Measurements from ENCODE around the gene MTCH2. TPM values are rescaled to one million over a fixed set of nuclear protein-coding genes. Genes with fewer than 3 reads are reported as not detected.
A peak's percentile ranks its signal among the peaks of the same experiment; 100 is the strongest.

MTCH2 gene
- total RNA-seq, 4 donors from 2014 or later, result 24.8 to 65.6 (median 49.5) TPM

DNA sequence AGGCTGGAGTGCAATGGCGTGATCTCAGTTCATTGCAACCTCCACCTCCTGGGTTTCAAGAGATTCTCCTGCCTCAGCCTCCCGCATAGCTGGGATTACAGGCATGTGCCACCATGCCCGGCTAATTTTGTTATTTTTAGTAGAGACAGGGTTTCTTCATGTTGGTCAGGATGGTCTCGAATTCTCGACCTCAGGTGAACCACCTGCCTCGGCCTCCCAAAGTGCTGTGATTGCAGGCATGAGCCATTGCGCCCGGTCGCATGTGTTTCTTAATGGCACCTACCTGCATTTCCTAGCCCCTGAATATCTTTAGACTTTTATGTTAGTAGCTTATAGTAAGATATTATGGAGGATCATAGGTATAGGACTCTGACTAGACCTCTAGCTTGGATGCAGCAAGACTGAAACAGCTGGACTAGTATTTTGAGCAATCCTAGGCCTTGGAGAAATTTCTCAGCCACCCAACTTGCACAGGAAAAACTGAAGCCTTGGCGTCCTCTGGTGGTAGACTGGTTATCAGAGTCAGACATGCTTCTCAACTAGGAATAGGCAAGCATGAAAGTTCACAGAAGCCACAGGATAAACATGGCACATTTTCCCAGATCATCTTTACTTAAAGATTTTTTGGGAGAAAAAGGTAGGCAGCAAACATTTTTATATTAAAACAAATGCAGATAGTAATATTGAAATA lies 25.5 kb downstream of the MTCH2 start:
- no peak overlapping the region for H3K27ac ChIP-seq
- intact Hi-C loops (cut with DNase I; ENCODE audit: low total_unique reads), result no loop called here
- no peaks in the 10 kb centered on the region for H3K27me3 ChIP-seq
- no peak for TF ChIP-seq POLR2A (IDR thresholded peaks at IDR 0.05)
- TF ChIP-seq, protein P1, sequence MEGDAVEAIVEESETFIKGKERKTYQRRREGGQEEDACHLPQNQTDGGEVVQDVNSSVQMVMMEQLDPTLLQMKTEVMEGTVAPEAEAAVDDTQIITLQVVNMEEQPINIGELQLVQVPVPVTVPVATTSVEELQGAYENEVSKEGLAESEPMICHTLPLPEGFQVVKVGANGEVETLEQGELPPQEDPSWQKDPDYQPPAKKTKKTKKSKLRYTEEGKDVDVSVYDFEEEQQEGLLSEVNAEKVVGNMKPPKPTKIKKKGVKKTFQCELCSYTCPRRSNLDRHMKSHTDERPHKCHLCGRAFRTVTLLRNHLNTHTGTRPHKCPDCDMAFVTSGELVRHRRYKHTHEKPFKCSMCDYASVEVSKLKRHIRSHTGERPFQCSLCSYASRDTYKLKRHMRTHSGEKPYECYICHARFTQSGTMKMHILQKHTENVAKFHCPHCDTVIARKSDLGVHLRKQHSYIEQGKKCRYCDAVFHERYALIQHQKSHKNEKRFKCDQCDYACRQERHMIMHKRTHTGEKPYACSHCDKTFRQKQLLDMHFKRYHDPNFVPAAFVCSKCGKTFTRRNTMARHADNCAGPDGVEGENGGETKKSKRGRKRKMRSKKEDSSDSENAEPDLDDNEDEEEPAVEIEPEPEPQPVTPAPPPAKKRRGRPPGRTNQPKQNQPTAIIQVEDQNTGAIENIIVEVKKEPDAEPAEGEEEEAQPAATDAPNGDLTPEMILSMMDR (IDR thresholded peaks at IDR 0.05), result peak; percentile 46 to 82 (median 60)
- no peaks in the 10 kb centered on the region for H3K9me3 ChIP-seq
- no peaks in the 10 kb centered on the region for H3K4me1 ChIP-seq
- no peaks in the 10 kb centered on the region for H3K36me3 ChIP-seq
- no peak overlapping the region for H3K4me3 ChIP-seq
- peak; percentile 59 to 63 for DNase-seq

DNA sequence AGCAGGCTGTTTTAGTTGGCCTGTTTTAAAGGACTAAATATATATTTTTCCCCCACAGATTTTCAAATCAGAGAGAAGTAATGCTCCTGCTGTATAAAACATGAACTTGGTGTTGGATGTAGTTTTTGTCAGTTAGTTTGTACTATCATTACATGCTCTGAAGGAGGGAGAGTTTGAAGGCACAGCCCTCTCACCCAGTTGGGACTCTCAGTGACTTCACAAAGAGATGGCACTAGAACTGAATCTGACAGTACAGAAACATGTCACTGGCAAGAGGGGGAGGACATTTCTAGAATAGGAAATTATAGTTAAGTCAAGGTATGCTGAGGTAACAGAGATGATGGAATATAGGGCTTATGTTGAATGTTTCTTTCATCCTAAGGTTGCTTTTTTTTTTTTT lies 27.1 kb downstream of the MTCH2 start:
- intact Hi-C loops (cut with DNase I; ENCODE audit: low total_unique reads), result no loop called here
- Histone ChIP-seq H3K9me3 (no peaks in the 10 kb centered on the region), H3K27ac (no peak overlapping the region), H3K4me3 (no peak overlapping the region), H3K4me1 (no peaks in the 10 kb centered on the region), H3K36me3 (no peaks in the 10 kb centered on the region), H3K27me3 (no peaks in the 10 kb centered on the region)
- no peak for DNase-seq
- TF ChIP-seq POLR2A (IDR thresholded peaks at IDR 0.05), result no peak
- TF ChIP-seq, protein P1 (IDR thresholded peaks at IDR 0.05), result no peak

DNA sequence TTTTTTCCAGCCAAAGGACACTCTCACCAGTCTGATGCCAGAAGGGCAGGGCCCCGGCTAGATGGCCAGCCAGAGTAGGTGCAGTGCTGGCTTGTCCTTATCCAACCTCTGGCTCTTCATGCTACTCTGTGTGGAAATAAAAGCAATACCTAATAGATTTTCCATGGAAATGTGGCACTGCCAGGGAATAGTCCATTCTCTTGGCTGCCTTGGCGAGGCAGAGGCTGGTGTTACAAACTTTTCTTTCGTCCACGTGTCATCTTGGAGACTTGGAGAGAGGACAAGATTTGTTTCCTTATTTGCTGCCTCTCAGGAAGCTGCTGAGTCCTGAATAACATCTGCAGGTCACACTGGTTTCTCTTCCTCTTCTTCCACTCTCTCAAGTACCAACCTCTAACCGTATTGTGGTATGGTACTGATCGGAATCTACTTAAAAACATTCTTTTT lies 31.0 kb downstream of the MTCH2 start:
- H3K36me3 ChIP-seq, result no peaks in the 10 kb centered on the region
- H3K4me3 ChIP-seq, result no peak overlapping the region
- H3K9me3 ChIP-seq, result no peaks in the 10 kb centered on the region
- no peaks in the 10 kb centered on the region for H3K4me1 ChIP-seq
- no peaks in the 10 kb centered on the region for H3K27me3 ChIP-seq
- no peak for DNase-seq
- intact Hi-C loops (cut with DNase I; ENCODE audit: low total_unique reads), result no loop called here
- no peak overlapping the region for H3K27ac ChIP-seq
- TF ChIP-seq, protein P1 (IDR thresholded peaks at IDR 0.05), result no peak
- TF ChIP-seq POLR2A (IDR thresholded peaks at IDR 0.05), result no peak

DNA sequence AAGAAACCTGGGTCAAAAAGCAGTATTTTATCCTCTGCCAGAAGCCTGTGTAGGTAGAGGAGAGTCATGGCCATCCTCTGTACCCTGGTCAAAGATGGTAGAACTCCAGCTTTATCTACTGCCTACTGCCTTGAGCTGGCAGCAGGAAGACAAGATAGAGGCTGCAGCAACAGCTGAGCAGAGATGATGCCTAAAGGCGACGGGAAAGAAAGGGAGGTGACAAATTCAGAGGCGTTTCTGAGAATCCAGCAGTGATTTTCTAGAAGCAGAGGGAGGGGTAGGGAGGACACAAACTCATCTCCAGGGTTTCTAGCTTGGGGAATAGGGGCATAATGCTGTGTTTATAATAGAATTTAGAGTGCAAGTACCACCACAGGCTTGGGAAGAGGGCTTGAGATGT lies 32.7 kb downstream of the MTCH2 start:
- intact Hi-C loops (cut with DNase I; ENCODE audit: low total_unique reads), result no loop called here
- DNase-seq, result no peak
- no peak for TF ChIP-seq POLR2A (IDR thresholded peaks at IDR 0.05)
- TF ChIP-seq, protein P1 (IDR thresholded peaks at IDR 0.05), result no peak
- Histone ChIP-seq H3K4me3 (no peak overlapping the region), H3K36me3 (no peaks in the 10 kb centered on the region), H3K4me1 (no peaks in the 10 kb centered on the region), H3K27me3 (no peaks in the 10 kb centered on the region), H3K27ac (no peak overlapping the region), H3K9me3 (no peaks in the 10 kb centered on the region)

DNA sequence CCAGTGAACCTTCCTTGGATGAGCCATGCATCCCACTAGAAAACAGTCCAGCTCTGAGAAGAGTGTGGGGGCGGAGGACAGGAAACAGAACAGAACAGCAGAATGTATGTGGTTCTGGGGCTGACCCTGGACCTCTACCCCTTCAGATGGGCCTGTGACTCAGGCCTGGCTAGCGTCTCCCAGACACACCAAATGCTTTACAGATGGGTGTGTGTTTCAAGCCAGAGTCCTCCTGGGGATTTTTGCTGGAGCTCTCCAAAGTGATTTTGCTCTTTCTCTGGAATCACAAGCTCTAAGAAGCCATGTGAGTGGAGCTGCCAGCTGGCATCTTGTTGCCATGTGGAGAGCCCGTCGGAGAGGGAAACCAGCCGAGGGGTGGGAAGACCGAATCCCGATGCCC lies 35.0 kb downstream of the MTCH2 start:
- intact Hi-C loops (cut with DNase I; ENCODE audit: low total_unique reads), result no loop called here
- H3K4me3 ChIP-seq, result no peak overlapping the region
- DNase-seq, result peak; percentile 69 to 72
- TF ChIP-seq POLR2A (IDR thresholded peaks at IDR 0.05), result no peak
- TF ChIP-seq, protein P1 (IDR thresholded peaks at IDR 0.05), result no peak
- H3K9me3 ChIP-seq, result no peaks in the 10 kb centered on the region
- peak overlapping the region in 1 of 2 donors; percentile 22 for H3K27ac ChIP-seq
- no peaks in the 10 kb centered on the region for H3K27me3 ChIP-seq
- H3K36me3 ChIP-seq, result no peaks in the 10 kb centered on the region
- no peaks in the 10 kb centered on the region for H3K4me1 ChIP-seq

All from uterus (tissue), 4 donors.